Muscle layer of colon (tissue), 2 donors: ENCODE measurements around the gene KRTCAP3.

ENCODE experiments used
- H3K27ac ChIP-seq: one replicate; pipeline ENCODE4 v1.7.0; 2013; ENCODE audit warnings: low read depth, mild to moderate bottlenecking, low read length, moderate library complexity
- H3K27me3 ChIP-seq, 2 donors: one replicate each; pipeline ENCODE4 v1.7.0; 2013; ENCODE audit warnings: low read length in 2 of 2, mild to moderate bottlenecking in 2 of 2; ENCODE audit not compliant: insufficient read depth in 2 of 2, control insufficient read depth in 1 of 2
- H3K36me3 ChIP-seq: one replicate; pipeline ENCODE4 v1.7.0; 2013; ENCODE audit warnings: mild to moderate bottlenecking, low read length; ENCODE audit not compliant: insufficient read depth
- H3K4me1 ChIP-seq: one replicate; pipeline ENCODE4 v1.7.0; 2013; ENCODE audit warnings: mild to moderate bottlenecking, low read length; ENCODE audit not compliant: insufficient read depth
- H3K4me3 ChIP-seq, 2 donors: one replicate each; pipeline ENCODE4 v1.7.0; 2013; ENCODE audit warnings: low read length in 2 of 2, low read depth in 1 of 2, mild to moderate bottlenecking in 1 of 2, moderate library complexity in 1 of 2
- H3K9ac ChIP-seq: one replicate; pipeline ENCODE4 v1.7.0; 2013; ENCODE audit warnings: low read length
- H3K9me3 ChIP-seq: one replicate; pipeline ENCODE4 v1.7.0; 2013; ENCODE audit warnings: mild to moderate bottlenecking, low read length
- donor health status: abdominal sarcoma.
- donor health status: Adenocarcinoma of cecum.

Gene KRTCAP3

GRCh38 chr2:27493948-27494283 is 51.7 kb downstream of the KRTCAP3 start:
- peak overlapping the region; percentile 26 to 71 for H3K4me3 ChIP-seq
- no peaks in the 10 kb centered on the region for H3K36me3 ChIP-seq
- no peak overlapping the region for H3K27ac ChIP-seq
- H3K9ac ChIP-seq, result no peak overlapping the region
- peaks cover 7 to 11% of the 10 kb centered on the region in 2 donors for H3K27me3 ChIP-seq
- H3K4me1 ChIP-seq, result peaks cover 9% of the 10 kb centered on the region
- no peaks in the 10 kb centered on the region for H3K9me3 ChIP-seq
